HG03103 (cell line): ENCODE results near the gene ZBTB40.

Experiments
- ATAC-seq: cut with Tn5 transposase; IDR thresholded peaks from one replicate; pipeline ENCODE4 v1.9.1; 2021; ENCODE audit warnings: low read depth; ENCODE audit not compliant: unreplicated experiment

Gene ZBTB40

DNA sequence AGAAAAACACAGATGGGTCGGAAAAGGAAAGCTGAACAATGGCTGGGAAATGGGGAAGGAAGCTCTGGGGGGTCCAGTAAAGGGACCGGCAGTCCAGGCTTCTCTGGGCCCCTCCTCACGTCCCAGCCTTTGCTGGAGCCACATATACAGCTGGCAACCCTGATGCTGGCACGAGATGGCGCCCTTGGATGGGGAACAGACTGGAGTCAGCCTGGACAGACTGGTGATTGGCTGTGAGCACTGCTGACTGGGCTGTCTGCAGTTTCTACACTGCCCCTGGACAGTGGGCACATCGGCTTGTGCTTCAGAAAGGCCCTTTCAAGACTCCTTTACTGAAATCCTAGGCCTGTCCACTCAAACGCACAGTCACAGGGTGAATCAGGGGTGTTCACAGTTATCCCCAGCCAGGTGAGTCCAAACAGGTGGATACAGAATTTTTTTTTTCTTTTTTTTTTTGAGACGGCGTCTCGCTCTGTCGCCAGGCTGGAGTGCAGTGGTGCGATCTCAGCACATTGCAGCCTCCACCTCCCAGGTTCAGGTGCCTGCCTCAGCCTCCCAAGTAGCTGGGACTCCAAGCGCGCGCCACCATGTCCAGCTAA lies 31.1 kb upstream of the ZBTB40 start:
- no peak for ATAC-seq

DNA sequence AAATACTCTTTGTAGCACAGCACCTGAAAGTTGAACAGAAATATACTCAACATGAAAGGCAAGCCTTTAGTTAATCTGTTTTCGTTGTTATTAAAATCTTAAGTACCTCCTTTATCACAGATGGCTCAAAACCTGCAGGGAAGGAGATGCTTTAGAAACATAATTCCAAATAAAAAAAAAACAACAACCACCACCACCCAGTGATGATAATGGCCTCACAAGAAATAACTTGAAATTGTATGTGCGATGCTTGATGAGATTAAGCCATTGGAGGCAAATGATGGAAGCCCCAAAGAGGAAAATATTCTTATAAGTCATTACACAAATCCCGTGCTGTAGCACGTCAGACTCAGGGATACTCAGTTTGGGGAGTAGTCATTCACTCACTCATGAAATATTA lies 24.9 kb upstream of the ZBTB40 start:
- ATAC-seq = no peak

- ATAC-seq = no peak
Observed at GRCh38 chr1:22428672-22429071, 23.0 kb upstream of the ZBTB40 start.

DNA sequence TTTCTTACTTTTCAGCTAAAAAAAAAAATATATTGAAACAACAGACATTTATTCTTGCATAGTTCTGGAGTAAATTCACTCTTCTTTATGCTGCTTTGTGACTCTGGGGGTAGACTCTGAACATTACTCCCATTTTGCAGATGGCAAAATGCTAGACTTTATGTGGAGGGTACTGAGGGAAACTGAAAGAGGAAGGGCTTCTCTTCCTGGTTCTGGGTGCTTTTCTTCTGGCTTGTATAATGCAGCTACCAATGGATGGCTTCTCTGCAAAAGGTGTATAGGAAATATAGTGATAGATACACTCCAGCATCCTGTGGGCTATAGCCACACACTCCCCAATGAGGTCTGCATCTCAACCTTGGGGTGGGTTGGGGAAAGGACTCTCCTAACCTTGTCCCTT lies 19.7 kb upstream of the ZBTB40 start:
- ATAC-seq = no peak

- ATAC-seq = no peak
Observed at GRCh38 chr1:22434717-22435116, 16.9 kb upstream of the ZBTB40 start.

DNA sequence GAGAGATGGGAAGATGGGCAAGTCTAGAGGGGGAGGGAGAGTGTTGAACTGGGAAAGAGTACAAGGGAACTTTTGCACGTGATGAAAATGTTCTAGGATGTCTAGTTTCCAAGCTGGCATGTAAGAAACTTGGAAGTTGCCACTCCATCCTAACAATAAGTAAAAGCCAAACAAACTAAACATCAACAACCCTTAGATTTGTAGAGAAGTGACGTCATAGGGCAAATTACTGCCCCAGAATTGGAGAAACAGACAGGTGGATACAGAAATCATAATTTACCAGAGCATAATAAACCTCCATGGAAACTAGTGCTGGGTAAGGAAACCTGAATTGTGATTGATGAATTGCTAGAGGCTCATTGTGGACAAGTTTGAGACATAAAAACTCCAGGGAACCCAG lies 14.7 kb upstream of the ZBTB40 start:
- no peak for ATAC-seq

- ATAC-seq = no peak
Observed at GRCh38 chr1:22437573-22437972, 14.1 kb upstream of the ZBTB40 start.

- ATAC-seq = no peak
Observed at GRCh38 chr1:22440582-22440981, 11.1 kb upstream of the ZBTB40 start.

DNA sequence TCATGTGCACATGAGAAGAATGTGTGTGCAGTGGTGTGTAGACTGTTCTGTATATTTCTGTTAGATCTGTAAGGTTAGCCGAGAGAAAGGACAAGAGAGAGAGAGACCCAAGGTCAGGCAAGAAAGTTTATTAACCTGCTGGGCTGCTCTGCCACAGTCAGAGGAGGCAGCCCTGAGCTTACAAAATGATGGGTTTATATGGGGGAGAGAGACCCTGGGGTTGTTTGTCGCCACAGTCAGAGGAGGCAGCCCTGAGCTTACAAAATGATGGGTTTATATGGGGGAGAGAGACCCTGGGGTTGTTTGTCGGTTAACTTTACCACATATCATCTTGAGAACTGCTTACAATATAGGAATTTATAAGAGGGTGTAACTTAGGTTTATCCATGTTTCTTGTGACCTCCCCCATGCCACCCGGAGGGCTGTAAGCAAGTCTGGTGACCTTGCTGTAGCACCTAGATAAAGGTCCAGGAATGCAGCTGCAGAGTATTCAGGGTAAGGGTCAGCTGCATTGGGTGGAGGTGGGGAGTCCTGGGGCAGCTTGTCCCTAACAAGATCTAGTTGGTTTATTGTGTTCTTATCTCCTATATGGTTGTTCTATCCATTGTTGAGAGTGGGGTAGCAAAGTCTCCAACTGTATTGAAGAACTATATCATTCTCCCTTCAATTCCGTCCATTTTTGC lies 9.3 kb upstream of the ZBTB40 start:
- ATAC-seq = no peak

GRCh38 chr1:22443332-22443731 lies 8.3 kb upstream of the ZBTB40 start:
- ATAC-seq = no peak

DNA sequence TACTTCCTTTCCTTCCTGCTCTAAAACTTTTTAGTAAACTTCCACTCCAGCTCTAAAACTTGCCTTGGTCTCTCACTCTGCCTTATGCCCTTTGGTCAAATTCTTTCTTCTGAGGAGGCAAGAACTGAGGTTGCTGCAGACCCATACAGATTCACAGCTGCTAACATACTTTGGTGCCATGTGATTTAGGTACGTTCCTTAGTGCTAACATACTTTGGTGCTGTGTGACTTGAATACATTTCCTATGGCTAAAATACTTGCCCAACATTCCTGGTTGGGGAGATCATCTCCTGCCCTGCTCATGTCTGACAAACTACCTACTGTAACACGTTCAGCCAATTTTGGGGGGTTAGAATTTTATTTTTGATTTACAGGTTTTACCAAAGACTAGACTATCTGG lies 6.8 kb upstream of the ZBTB40 start:
- no peak for ATAC-seq

- no peak for ATAC-seq
Observed at GRCh38 chr1:22447621-22448111, 4.0 kb upstream of the ZBTB40 start.

DNA sequence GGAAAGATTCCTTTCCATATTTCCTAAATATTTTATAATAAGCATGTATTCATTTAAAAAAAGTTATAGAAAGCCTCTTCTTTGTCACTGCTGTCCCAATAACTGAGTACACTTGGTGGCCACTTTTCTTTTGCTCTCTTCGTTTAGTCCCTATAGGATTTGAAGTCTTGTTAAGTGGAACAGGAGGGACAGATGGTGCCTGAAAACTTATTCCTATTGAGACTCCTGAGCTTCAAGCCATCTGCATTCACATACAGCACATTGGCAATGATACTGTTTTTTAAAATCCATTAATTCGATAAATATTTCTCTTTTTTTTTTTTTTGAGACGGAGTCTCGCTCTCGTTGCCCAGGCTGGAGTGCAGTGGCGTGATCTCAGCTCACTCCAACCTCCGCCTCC lies 2.0 kb upstream of the ZBTB40 start:
- no peak for ATAC-seq

GRCh38 chr1:22450351-22451021 lies 1.2 kb upstream of the ZBTB40 start:
- ATAC-seq = no peak

DNA sequence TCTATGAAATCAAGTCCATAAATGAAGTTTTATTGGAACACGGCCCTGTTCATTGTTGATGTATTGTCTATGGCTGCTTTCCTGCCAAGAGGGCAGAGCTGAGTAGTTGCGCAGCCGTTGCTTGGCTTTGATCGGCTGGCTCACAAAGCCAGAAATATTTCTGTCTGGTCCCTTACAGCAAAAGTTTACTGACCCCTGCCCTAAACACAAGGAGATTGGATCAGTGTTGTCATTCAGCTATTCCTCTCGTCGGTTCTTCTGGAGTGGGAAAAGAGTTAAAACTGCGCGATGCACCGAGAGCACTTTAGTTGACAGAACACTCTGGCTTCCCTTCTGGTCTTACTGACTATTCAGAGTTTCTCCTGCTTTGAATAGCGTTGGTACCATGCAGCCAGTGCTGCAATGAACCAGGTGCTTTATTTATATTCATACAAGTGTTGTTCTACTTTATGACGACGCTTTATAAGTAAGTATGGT lies 868 bp downstream of the ZBTB40 start:
- ATAC-seq = peak; percentile 15

DNA sequence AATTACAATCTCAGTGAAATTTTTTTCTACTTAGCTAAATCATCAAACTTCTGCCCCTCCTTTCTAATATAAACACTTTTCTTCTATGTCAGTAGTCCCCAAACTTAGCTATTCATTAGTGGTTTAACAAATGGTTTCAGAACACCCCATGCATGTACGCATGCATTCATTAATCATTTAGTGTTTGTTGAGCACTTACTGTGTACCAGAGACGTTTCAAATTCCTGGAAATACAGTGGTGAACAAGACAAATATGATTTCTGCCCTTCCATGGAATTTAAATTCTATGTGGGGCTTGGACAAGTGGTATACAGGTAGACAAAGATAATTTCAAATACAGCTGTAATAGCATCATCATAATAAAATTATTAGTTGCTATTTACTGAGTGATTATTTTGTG lies 1.5 kb downstream of the ZBTB40 start:
- no peak for ATAC-seq

DNA sequence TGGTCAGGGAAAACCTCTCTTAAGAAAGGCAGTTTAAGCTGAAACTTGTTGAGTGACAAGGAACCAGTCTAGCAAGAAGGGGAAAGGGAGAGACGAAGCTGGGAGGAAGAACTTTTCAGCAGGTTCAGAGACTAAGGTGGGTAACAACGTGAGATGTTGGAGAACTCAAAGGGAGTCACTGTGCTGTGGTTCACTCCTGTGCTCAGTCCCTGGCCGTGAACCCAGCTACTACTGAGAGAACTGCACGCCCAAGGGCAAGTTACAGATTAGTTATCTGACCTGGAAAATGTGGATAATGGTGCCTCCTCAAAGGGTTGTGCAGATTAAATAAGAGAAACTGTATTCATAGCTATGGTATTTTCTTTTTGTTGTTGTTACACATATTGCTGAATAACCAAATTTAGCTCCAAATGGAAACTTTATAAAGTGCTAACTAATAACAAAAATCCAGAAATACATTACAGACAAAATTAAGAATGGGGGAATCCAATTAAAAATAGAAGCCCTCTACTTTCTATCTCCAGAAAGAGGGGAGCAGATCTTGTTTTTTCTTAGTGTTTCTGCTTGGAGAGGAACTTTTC lies 2.9 kb downstream of the ZBTB40 start:
- ATAC-seq = no peak

- no peak for ATAC-seq
Observed at GRCh38 chr1:22457345-22457744, 5.7 kb downstream of the ZBTB40 start.

DNA sequence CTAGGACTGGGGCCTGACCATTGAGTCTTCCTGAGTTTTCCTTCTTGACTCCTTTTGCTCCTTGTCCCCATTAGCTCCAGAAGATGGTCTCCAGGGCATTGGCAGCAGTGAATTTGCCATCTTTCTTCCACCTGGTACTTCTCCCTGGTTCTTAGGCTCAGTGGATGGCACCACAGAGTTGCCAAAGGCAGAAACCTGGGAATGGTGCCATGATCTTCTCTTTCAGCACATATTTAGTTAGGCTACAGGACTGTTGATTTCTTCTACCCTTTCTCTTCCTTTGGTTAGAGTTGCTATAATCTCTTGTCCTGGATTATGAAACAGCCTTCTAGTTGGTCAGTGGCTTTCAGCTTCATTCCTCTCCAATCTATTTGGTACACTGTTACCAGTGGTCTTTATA lies 6.2 kb downstream of the ZBTB40 start:
- ATAC-seq = no peak

- no peak for ATAC-seq
Observed at GRCh38 chr1:22461100-22461499, 9.4 kb downstream of the ZBTB40 start.
